HL-60 (cell line): ENCODE results near the gene MAEA.

Experiments used
- DNase-seq, 2 experiments: peaks; one replicate each; pipeline ENCODE4 v3.0.0-alpha.2; 2010 to 2020; ENCODE audit warnings: low read depth in 1 of 2, low spot score in 1 of 2
- H3K27ac ChIP-seq: fragments of 250-450 bp; sonication (Bioruptor Pico); replicated peaks from 2 replicates; pipeline ENCODE4 v1.5.1; 2020; ENCODE audit warnings: mild to moderate bottlenecking, moderate library complexity
- H3K27me3 ChIP-seq: fragments of 250-450 bp; sonication (Bioruptor Pico); 2 replicates; pipeline ENCODE4 v1.5.1; 2021; ENCODE audit warnings: mild to moderate bottlenecking, moderate library complexity; ENCODE audit not compliant: insufficient read depth, poor library complexity, severe bottlenecking
- H3K4me3 ChIP-seq: replicated peaks from 2 replicates; pipeline ENCODE4 v1.5.1; 2011; ENCODE audit warnings: mild to moderate bottlenecking, control low read depth, low read length; ENCODE audit not compliant: insufficient read depth
- GABPA ChIP-seq: IDR thresholded peaks from 2 replicates; pipeline ENCODE4 v1.6.1; 2012; ENCODE audit warnings: low read depth
- POLR2AphosphoS5 ChIP-seq: IDR thresholded peaks from 2 replicates; pipeline ENCODE4 v1.6.1; 2012; ENCODE audit warnings: low read depth
- SPI1 ChIP-seq: IDR thresholded peaks from 2 replicates; pipeline ENCODE4 v1.6.1; 2012; ENCODE audit warnings: low read depth, mild to moderate bottlenecking, borderline replicate concordance
- TF ChIP-seq, protein P1 (sequence below): IDR thresholded peaks from one replicate; pipeline ENCODE4 v1.5.1; 2011; ENCODE audit warnings: low read length, control low read depth, inconsistent platforms; ENCODE audit not compliant: insufficient read depth
- TF ChIP-seq, protein P2 (sequence below): IDR thresholded peaks from 2 replicates; pipeline ENCODE4 v1.6.1; 2012; ENCODE audit warnings: low read depth; ENCODE audit not compliant: insufficient replicate concordance

MAEA gene

DNA sequence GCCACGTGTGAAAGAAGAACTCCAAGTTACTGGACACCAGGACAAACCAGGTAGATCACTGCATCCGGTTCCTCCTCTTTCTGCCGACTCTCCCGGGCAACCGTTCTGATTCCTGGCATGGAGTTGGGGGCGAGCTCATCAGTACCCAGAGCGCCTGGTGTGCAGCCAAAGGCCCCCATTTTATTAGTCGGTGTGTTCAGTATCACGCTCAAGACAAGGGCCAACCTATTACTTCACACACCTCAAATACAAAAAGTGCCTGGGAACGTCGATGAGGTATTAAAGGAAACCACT lies 38.0 kb upstream of the MAEA start:
- TF ChIP-seq POLR2AphosphoS5 (no peak), GABPA (no peak)
- TF ChIP-seq, protein P1, sequence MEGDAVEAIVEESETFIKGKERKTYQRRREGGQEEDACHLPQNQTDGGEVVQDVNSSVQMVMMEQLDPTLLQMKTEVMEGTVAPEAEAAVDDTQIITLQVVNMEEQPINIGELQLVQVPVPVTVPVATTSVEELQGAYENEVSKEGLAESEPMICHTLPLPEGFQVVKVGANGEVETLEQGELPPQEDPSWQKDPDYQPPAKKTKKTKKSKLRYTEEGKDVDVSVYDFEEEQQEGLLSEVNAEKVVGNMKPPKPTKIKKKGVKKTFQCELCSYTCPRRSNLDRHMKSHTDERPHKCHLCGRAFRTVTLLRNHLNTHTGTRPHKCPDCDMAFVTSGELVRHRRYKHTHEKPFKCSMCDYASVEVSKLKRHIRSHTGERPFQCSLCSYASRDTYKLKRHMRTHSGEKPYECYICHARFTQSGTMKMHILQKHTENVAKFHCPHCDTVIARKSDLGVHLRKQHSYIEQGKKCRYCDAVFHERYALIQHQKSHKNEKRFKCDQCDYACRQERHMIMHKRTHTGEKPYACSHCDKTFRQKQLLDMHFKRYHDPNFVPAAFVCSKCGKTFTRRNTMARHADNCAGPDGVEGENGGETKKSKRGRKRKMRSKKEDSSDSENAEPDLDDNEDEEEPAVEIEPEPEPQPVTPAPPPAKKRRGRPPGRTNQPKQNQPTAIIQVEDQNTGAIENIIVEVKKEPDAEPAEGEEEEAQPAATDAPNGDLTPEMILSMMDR: no peak

DNA sequence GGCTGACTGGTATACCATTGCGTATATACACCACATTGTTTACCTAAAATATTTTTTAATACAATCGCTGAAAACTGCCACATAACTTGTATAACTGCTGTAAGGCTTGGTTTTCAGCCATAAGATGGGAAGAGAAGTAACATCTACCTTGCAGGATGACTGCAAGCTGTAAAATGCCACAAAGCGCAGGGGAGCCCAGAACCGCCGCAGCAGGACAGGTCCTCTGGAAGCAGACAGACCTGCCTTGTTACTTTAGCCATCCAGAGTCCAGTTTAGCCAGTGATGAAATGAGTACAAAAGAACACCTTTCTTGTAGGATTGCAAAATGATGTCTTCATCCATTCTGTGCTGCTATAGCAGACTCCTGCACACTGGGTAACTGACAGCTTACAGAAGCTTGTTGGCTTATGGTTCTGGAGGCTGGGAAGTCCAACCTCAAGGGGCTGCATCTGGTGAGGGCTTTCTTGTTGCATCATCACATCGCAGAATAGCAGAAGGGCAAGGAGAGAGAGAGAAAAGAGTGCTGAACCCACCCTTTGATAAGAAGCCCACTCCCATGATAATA lies 36.7 kb upstream of the MAEA start:
- no peaks in the 10 kb centered on the region for H3K27me3 ChIP-seq
- TF ChIP-seq, protein P1: no peak
- TF ChIP-seq, protein P2, sequence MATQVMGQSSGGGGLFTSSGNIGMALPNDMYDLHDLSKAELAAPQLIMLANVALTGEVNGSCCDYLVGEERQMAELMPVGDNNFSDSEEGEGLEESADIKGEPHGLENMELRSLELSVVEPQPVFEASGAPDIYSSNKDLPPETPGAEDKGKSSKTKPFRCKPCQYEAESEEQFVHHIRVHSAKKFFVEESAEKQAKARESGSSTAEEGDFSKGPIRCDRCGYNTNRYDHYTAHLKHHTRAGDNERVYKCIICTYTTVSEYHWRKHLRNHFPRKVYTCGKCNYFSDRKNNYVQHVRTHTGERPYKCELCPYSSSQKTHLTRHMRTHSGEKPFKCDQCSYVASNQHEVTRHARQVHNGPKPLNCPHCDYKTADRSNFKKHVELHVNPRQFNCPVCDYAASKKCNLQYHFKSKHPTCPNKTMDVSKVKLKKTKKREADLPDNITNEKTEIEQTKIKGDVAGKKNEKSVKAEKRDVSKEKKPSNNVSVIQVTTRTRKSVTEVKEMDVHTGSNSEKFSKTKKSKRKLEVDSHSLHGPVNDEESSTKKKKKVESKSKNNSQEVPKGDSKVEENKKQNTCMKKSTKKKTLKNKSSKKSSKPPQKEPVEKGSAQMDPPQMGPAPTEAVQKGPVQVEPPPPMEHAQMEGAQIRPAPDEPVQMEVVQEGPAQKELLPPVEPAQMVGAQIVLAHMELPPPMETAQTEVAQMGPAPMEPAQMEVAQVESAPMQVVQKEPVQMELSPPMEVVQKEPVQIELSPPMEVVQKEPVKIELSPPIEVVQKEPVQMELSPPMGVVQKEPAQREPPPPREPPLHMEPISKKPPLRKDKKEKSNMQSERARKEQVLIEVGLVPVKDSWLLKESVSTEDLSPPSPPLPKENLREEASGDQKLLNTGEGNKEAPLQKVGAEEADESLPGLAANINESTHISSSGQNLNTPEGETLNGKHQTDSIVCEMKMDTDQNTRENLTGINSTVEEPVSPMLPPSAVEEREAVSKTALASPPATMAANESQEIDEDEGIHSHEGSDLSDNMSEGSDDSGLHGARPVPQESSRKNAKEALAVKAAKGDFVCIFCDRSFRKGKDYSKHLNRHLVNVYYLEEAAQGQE: no peak
- TF ChIP-seq POLR2AphosphoS5: no peak
- TF ChIP-seq GABPA: no peak
- no peak for TF ChIP-seq SPI1
- no peak overlapping the region for H3K4me3 ChIP-seq
- H3K27ac ChIP-seq: no peak overlapping the region
- DNase-seq: no peak

More for the DNA sequence above, 38.0 kb upstream of the MAEA start:
- no peak overlapping the region for H3K4me3 ChIP-seq
- no peaks in the 10 kb centered on the region for H3K27me3 ChIP-seq
- no peak for DNase-seq
- no peak overlapping the region for H3K27ac ChIP-seq

DNA sequence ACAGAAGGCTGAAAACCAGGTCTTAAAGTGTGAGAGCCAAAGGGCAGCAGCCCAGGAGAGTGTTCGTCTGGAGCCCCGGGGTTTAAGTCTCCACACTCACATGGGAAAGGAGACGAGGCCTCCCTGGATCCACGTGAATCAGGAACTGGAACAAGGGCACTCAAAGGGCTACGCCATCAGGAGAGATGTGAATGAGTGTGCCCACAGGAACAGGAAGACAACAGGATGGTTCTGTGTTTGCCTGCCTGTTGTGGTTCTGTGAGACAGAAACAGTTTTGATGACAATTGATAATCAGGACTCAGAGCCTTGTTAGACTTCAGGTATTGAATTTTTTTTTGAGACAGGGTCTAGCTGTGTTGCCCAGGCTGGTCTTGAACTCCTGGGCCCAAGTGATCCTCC lies 35.9 kb upstream of the MAEA start:
- no peak overlapping the region for H3K4me3 ChIP-seq
- TF ChIP-seq SPI1: no peak
- TF ChIP-seq, protein P2: no peak
- TF ChIP-seq POLR2AphosphoS5: no peak
- no peak for TF ChIP-seq GABPA
- TF ChIP-seq, protein P1: no peak
- no peak overlapping the region for H3K27ac ChIP-seq
- no peaks in the 10 kb centered on the region for H3K27me3 ChIP-seq
- no peak for DNase-seq

DNA sequence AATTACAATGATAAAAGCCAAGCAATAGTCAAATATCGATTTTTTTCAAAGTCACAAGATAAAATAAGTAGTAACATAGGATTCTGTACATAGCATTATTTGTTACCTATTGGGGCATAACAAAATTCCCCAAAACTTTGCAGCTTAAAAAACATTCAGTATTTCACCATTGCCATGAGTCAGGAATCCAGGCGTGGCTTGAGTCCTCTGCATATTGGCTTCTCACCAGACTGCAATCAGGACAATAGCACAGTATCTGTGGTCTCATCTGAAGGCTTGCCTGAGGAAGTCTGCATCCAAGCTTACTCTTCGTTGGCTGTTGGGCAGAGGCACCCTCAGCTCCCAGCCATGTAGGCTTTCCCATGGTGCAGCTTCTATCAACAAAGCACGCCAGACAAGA lies 34.5 kb upstream of the MAEA start:
- no peak for DNase-seq
- H3K27ac ChIP-seq: no peak overlapping the region
- no peaks in the 10 kb centered on the region for H3K27me3 ChIP-seq
- no peak for TF ChIP-seq GABPA
- no peak for TF ChIP-seq SPI1
- no peak for TF ChIP-seq POLR2AphosphoS5
- TF ChIP-seq, protein P1: no peak
- TF ChIP-seq, protein P2: no peak
- no peak overlapping the region for H3K4me3 ChIP-seq
